GM10266 (cell line): Measurements from ENCODE around the gene DYRK2.

Experiments used
- DNase-seq: peaks from one replicate; pipeline ENCODE4 v3.0.0; 2012; ENCODE audit errors: extremely low spot score
- CTCF ChIP-seq: IDR thresholded peaks from 2 replicates; pipeline ENCODE4 v1.5.1; 2012; ENCODE audit warnings: mild to moderate bottlenecking, low read depth; ENCODE audit not compliant: control insufficient read depth, insufficient read depth; ENCODE audit errors: missing control alignments

The DYRK2 gene

GRCh38 chr12:67621112-67621511, 27.4 kb upstream of the DYRK2 start:
- TF ChIP-seq CTCF = no peak
- no peak for DNase-seq

DNA sequence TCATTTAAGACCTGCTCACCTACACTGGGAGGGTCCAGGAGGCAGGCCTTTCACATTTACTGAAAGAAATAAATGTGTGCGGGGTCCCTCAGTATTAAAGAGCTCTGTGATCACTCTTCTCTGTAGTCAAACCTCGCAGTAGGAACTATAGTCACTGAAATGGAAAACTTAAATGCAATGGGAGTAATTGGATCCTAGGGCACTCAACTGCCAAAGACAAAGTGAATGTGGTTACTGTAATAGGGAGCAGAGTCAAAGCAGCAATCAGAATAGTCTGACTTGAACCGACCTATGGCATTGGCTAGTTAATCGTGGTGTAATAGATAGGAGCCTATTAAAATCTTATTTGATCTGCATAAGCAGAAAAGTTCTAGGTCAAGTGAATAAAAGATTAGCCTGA, 26.6 kb upstream of the DYRK2 start:
- no peak for DNase-seq
- no peak for TF ChIP-seq CTCF

DNA sequence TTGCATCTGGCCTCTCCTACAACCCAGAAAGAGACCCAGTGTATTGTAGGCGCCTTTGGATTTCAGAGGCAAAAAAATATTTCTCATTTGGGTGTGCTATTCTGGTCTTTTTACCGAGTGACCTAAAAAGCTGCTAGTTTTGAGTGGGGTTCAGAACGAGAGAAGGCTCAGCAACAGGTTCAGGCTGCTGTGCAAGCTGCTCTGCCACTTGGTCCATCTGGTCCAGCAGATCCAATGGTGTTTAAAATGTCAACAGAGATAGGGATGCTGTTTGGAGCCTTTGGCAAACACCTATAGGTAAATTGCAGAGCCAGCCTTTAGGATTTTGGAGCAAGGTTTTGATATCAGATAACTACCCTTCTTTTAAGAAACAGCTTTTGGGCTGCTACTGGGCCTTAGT, 25.3 kb upstream of the DYRK2 start:
- no peak for DNase-seq
- TF ChIP-seq CTCF = no peak

GRCh38 chr12:67624355-67624754, 24.2 kb upstream of the DYRK2 start:
- no peak for TF ChIP-seq CTCF
- DNase-seq = no peak

DNA sequence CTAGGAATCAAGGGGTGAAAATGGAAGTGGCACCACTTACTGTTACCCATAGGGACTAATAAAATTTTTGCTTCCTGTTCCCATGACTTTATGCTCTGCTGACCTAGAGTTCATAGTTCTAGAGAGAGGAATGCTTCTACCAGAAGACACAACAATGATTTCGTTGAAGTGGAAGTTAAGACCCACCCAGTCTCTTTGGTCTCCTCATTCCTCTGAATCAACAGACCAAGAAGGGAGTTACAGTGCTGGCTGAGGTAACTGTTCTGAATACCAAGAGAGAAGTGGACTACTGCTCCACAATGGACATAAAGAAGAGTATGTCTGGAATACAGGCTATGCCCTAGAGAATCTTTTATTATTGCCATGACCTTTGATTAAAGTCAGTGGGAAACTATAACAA, 23.5 kb upstream of the DYRK2 start:
- no peak for TF ChIP-seq CTCF
- no peak for DNase-seq

GRCh38 chr12:67626156-67626555, 22.4 kb upstream of the DYRK2 start:
- TF ChIP-seq CTCF = no peak
- DNase-seq = no peak

- no peak for TF ChIP-seq CTCF
- DNase-seq = peak; percentile 26
Observed at GRCh38 chr12:67630373-67631088, 18.0 kb upstream of the DYRK2 start.
